ENCODE data around the gene H3-3A. TPM values are rescaled to one million over a fixed set of nuclear protein-coding genes. Genes with fewer than 3 reads are reported as not detected.

The H3-3A gene
- total and polyA plus RNA-seq, 12 donors: 216 to 772 (median 421) TPM

GRCh38 chr1:226109829-226110248 is 47.3 kb downstream of the H3-3A start:
- intact Hi-C loops (cut with DNase I): no loop called here
- peak overlapping the region in 2 of 4 donors; percentile 56 to 66 for H3K4me3 ChIP-seq
- DNase-seq: peak; percentile 81 to 93 (median 87)
- no peaks in the 10 kb centered on the region for H3K27me3 ChIP-seq
- H3K4me1 ChIP-seq (replicated peaks in 1 of 2): peaks cover 5 to 23% of the 10 kb centered on the region in 2 donors
- H3K36me3 ChIP-seq (replicated peaks in 1 of 2): no peaks in the 10 kb centered on the region
- peak overlapping the region; percentile 81 to 95 (median 90) for H3K27ac ChIP-seq
- 0% methylated on average over 38 to 57 of the region's 57 CpGs; no CpG with 5 or more reads in 2 of the 4 donors for WGBS, 4 donors
- no peaks in the 10 kb centered on the region for H3K9me3 ChIP-seq (replicated peaks in 1 of 3)
- TF ChIP-seq POLR2A (IDR thresholded peaks at IDR 0.05) (peak in 1 of 2 donors; percentile 32), CTCF (IDR thresholded peaks at IDR 0.05) (peak in 2 of 6 experiments; percentile 21 to 22)

GRCh38 chr1:226110249-226111097 is 48.0 kb downstream of the H3-3A start:
- H3K27ac ChIP-seq: peak overlapping the region; percentile 81 to 95 (median 90)
- 0 to 4% (median 0%) methylated on average over 6 to 69 of the region's 73 CpGs for WGBS, 4 donors
- intact Hi-C loops (cut with DNase I): no loop called here
- no peak for TF ChIP-seq POLR2A (IDR thresholded peaks at IDR 0.05)
- no peak for TF ChIP-seq CTCF (IDR thresholded peaks at IDR 0.05)
- H3K4me3 ChIP-seq: peak overlapping the region in 2 of 4 donors; percentile 56 to 66
- H3K27me3 ChIP-seq: no peaks in the 10 kb centered on the region
- H3K9me3 ChIP-seq (replicated peaks in 1 of 3): no peaks in the 10 kb centered on the region
- peaks cover 5 to 23% of the 10 kb centered on the region in 2 donors for H3K4me1 ChIP-seq (replicated peaks in 1 of 2)
- no peaks in the 10 kb centered on the region for H3K36me3 ChIP-seq (replicated peaks in 1 of 2)
- DNase-seq: peak; percentile 66 to 89 (median 76)

GRCh38 chr1:226111098-226111882 is 48.8 kb downstream of the H3-3A start:
- TF ChIP-seq POLR2A (IDR thresholded peaks at IDR 0.05): no peak
- TF ChIP-seq CTCF (IDR thresholded peaks at IDR 0.05): no peak
- intact Hi-C loops (cut with DNase I): no loop called here
- Histone ChIP-seq H3K36me3 (replicated peaks in 1 of 2) (no peaks in the 10 kb centered on the region), H3K27me3 (no peaks in the 10 kb centered on the region), H3K27ac (peak overlapping the region in 4 of 5 donors; percentile 90 to 95 (median 92)), H3K4me1 (replicated peaks in 1 of 2) (peaks cover 5 to 23% of the 10 kb centered on the region in 2 donors), H3K4me3 (peak overlapping the region in 1 of 4 donors; percentile 66), H3K9me3 (replicated peaks in 1 of 3) (no peaks in the 10 kb centered on the region)
- DNase-seq: no peak
- 49 to 60% (median 57%) methylated on average over 11 of the region's 11 CpGs for WGBS, 4 donors

GRCh38 chr1:226111883-226112261 is 49.4 kb downstream of the H3-3A start:
- no peak for DNase-seq
- no peak for TF ChIP-seq POLR2A (IDR thresholded peaks at IDR 0.05)
- no peak for TF ChIP-seq CTCF (IDR thresholded peaks at IDR 0.05)
- intact Hi-C loops (cut with DNase I): no loop called here
- 88 to 91% (median 89%) methylated on average over 1 to 7 of the region's 7 CpGs for WGBS, 4 donors
- H3K36me3 ChIP-seq (replicated peaks in 1 of 2): no peaks in the 10 kb centered on the region
- no peaks in the 10 kb centered on the region for H3K9me3 ChIP-seq (replicated peaks in 1 of 3)
- H3K27ac ChIP-seq: peak overlapping the region in 2 of 5 donors; percentile 7 to 95
- no peaks in the 10 kb centered on the region for H3K27me3 ChIP-seq
- H3K4me1 ChIP-seq (replicated peaks in 1 of 2): peaks cover 5 to 23% of the 10 kb centered on the region in 2 donors
- H3K4me3 ChIP-seq: no peak overlapping the region
